ENCODE measurements around the gene ZNF516. TPM values are rescaled to one million over a fixed set of nuclear protein-coding genes. Genes with fewer than 3 reads are reported as not detected.

The ZNF516 gene
- total and polyA plus RNA-seq, 10 of the 15 experiments (the other 5 are each of a cell fraction or from before 2014, with no cell fraction given) = 2.0 to 32.0 (median 8.3) TPM

DNA sequence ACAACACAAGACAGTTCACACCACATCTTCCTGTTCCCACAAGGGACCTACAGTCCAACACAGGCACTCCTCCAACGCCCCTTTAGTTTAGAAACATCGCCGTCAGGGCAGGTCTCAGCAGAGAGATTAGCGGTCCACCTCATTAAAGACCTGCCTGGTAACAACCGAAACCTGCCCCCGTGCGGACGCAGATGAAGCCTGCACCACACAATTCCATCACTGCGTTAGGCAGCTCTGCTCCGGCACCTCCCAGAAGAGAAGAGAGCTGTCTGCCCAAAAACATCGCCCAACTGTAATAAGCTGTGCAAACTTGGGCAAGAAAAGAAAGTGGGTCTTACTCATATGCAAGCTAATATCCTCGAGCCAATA lies 32.7 kb downstream of the ZNF516 start:
- Histone ChIP-seq H3K79me2 (ENCODE audit: control insufficient read depth, insufficient read depth, low read length) (peaks cover 56% of the 10 kb centered on the region), H3K27me3 (replicated peaks in 1 of 2; ENCODE audit: control insufficient read depth in 2 of 2, insufficient read depth in 2 of 2, low read length in 1 of 2) (no peaks in the 10 kb centered on the region), H4K20me1 (ENCODE audit: control insufficient read depth, insufficient read depth) (peaks cover 3% of the 10 kb centered on the region; the same call in 1 of the 2 replicates), H3K4me2 (ENCODE audit: control insufficient read depth, insufficient read depth) (no peak overlapping the region), H3K4me1 (ENCODE audit: control insufficient read depth, insufficient read depth, low read length) (peaks cover 5% of the 10 kb centered on the region), H3K36me3 (ENCODE audit: control insufficient read depth in 2 of 2, insufficient read depth in 2 of 2, low read length in 1 of 2) (peaks cover 0 to 13% of the 10 kb centered on the region in 2 experiments; a peak in 3 of 4 replicates), H3K4me3 (no peak overlapping the region), H2AFZ (ENCODE audit: control insufficient read depth, low read depth, low read length) (no peak overlapping the region), H3K27ac (ENCODE audit: control insufficient read depth, insufficient read depth) (no peak overlapping the region), H3K9me3 (replicated peaks; ENCODE audit: control insufficient read depth, insufficient read depth, low read length) (no peaks in the 10 kb centered on the region), H3K9ac (ENCODE audit: control insufficient read depth, insufficient read depth, low read length) (no peak overlapping the region)
- BruUV-seq (replicated peaks) = no TSS peak
- 86% methylated on average over 12 of the region's 12 CpGs for WGBS (ENCODE audit: insufficient coverage, insufficient replicate concordance, low lambda C conversion rate, missing lambda C conversion rate)
- CTCF ChIA-PET = no interaction called here
- RAD21 ChIA-PET (ENCODE audit: unreplicated experiment) = no interaction called here
- no peak for DNase-seq (ENCODE audit: low read depth, low spot score)
- no peak for FAIRE-seq
- no peak for ATAC-seq
- SMC1A ChIA-PET (ENCODE audit: uncharacterized antibody, unreplicated experiment) = interaction anchor here (1.4 to 2.3 kb wide), 2 partner anchors 9 to 12 kb away, joined by 6 to 10 read pairs; no protein-coding TSS in a partner anchor
- TF ChIP-seq SMAD1 (IDR thresholded peaks at IDR 0.05; ENCODE audit: low read depth, partially characterized antibody) (no peak), SIN3A (IDR thresholded peaks at IDR 0.05; ENCODE audit: low read depth, low read length) (no peak), SIX5 (IDR thresholded peaks at IDR 0.05; ENCODE audit: low read depth, low read length, severe bottlenecking) (no peak), FOXK2 (IDR thresholded peaks at IDR 0.05) (no peak), IKZF2 (IDR thresholded peaks at IDR 0.05) (no peak), GABPA (IDR thresholded peaks at IDR 0.05; ENCODE audit: low read depth) (no peak), KDM1A (IDR thresholded peaks at IDR 0.05; ENCODE audit: borderline replicate concordance) (no peak), TAF1 (IDR thresholded peaks at IDR 0.05; ENCODE audit: borderline replicate concordance, low read depth, low read length) (no peak), CREB1 (IDR thresholded peaks at IDR 0.05; ENCODE audit: low read depth) (no peak), IKZF1 (conservative IDR thresholded peaks at IDR 0.05) (no peak), TCF12 (IDR thresholded peaks at IDR 0.05; ENCODE audit: low read depth, low read length) (no peak), NFYA (IDR thresholded peaks at IDR 0.05; ENCODE audit: borderline replicate concordance, low read depth, low read length) (no peak)
- TF ChIP-seq, protein P1, sequence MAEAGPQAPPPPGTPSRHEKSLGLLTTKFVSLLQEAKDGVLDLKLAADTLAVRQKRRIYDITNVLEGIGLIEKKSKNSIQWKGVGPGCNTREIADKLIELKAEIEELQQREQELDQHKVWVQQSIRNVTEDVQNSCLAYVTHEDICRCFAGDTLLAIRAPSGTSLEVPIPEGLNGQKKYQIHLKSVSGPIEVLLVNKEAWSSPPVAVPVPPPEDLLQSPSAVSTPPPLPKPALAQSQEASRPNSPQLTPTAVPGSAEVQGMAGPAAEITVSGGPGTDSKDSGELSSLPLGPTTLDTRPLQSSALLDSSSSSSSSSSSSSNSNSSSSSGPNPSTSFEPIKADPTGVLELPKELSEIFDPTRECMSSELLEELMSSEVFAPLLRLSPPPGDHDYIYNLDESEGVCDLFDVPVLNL (IDR thresholded peaks at IDR 0.05; ENCODE audit: low read depth, low read length) = no peak
- TF ChIP-seq, protein P2, sequence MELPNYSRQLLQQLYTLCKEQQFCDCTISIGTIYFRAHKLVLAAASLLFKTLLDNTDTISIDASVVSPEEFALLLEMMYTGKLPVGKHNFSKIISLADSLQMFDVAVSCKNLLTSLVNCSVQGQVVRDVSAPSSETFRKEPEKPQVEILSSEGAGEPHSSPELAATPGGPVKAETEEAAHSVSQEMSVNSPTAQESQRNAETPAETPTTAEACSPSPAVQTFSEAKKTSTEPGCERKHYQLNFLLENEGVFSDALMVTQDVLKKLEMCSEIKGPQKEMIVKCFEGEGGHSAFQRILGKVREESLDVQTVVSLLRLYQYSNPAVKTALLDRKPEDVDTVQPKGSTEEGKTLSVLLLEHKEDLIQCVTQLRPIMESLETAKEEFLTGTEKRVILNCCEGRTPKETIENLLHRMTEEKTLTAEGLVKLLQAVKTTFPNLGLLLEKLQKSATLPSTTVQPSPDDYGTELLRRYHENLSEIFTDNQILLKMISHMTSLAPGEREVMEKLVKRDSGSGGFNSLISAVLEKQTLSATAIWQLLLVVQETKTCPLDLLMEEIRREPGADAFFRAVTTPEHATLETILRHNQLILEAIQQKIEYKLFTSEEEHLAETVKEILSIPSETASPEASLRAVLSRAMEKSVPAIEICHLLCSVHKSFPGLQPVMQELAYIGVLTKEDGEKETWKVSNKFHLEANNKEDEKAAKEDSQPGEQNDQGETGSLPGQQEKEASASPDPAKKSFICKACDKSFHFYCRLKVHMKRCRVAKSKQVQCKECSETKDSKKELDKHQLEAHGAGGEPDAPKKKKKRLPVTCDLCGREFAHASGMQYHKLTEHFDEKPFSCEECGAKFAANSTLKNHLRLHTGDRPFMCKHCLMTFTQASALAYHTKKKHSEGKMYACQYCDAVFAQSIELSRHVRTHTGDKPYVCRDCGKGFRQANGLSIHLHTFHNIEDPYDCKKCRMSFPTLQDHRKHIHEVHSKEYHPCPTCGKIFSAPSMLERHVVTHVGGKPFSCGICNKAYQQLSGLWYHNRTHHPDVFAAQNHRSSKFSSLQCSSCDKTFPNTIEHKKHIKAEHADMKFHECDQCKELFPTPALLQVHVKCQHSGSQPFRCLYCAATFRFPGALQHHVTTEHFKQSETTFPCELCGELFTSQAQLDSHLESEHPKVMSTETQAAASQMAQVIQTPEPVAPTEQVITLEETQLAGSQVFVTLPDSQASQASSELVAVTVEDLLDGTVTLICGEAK (IDR thresholded peaks at IDR 0.05; ENCODE audit: borderline replicate concordance) = no peak
- POLR2A ChIA-PET = interaction anchor here (0.6 to 1.0 kb wide), 2 partner anchors 11 to 19 kb away, joined by 3 to 4 read pairs; no protein-coding TSS in a partner anchor
- intact Hi-C loops (cut with micrococcal nuclease; ENCODE audit: unreplicated experiment) = no loop called here
- in situ Hi-C loops (cut with MboI) = no loop called here

Measured in GM12878 (cell line).